Colon (tissue), 2 donors: ENCODE results near the gene RFTN1.

ENCODE experiments used
- FAIRE-seq: peaks from 2 replicates; lab custom pipeline; 2012; peaks lifted over from hg19 to GRCh38; lab: Jason Lieb, UNC
- donor health status: control.
- donor health status: control.

RFTN1 gene

GRCh38 chr3:16354291-16354690, 159.2 kb downstream of the RFTN1 start:
- no peak for FAIRE-seq

- no peak for FAIRE-seq
Observed at GRCh38 chr3:16352428-16352827, 161.1 kb downstream of the RFTN1 start.

GRCh38 chr3:16350597-16351318, 162.7 kb downstream of the RFTN1 start:
- FAIRE-seq = no peak

- FAIRE-seq = no peak
Observed at GRCh38 chr3:16349986-16350596, 163.4 kb downstream of the RFTN1 start.

- no peak for FAIRE-seq
Observed at GRCh38 chr3:16347548-16347947, 166.0 kb downstream of the RFTN1 start.

GRCh38 chr3:16346413-16347081, 167.0 kb downstream of the RFTN1 start:
- FAIRE-seq = no peak

- no peak for FAIRE-seq
Observed at GRCh38 chr3:16343101-16343500, 170.4 kb downstream of the RFTN1 start.

- FAIRE-seq = no peak
Observed at GRCh38 chr3:16338999-16339398, 174.5 kb downstream of the RFTN1 start.

- FAIRE-seq = no peak
Observed at GRCh38 chr3:16337856-16338540, 175.5 kb downstream of the RFTN1 start.

GRCh38 chr3:16336825-16337224, 176.7 kb downstream of the RFTN1 start:
- FAIRE-seq = no peak

GRCh38 chr3:16335772-16336645, 177.5 kb downstream of the RFTN1 start:
- no peak for FAIRE-seq

GRCh38 chr3:16335333-16335732, 178.2 kb downstream of the RFTN1 start:
- no peak for FAIRE-seq

- FAIRE-seq = no peak
Observed at GRCh38 chr3:16334909-16335308, 178.6 kb downstream of the RFTN1 start.

- FAIRE-seq = no peak
Observed at GRCh38 chr3:16332904-16333426, 180.5 kb downstream of the RFTN1 start.

GRCh38 chr3:16331319-16331883, 182.1 kb downstream of the RFTN1 start:
- FAIRE-seq = no peak

GRCh38 chr3:16330351-16330750, 183.1 kb downstream of the RFTN1 start:
- FAIRE-seq = no peak

- no peak for FAIRE-seq
Observed at GRCh38 chr3:16329826-16330129, 183.7 kb downstream of the RFTN1 start.

- FAIRE-seq = no peak
Observed at GRCh38 chr3:16329036-16329825, 184.3 kb downstream of the RFTN1 start.

- no peak for FAIRE-seq
Observed at GRCh38 chr3:16328124-16328523, 185.4 kb downstream of the RFTN1 start.

- FAIRE-seq = no peak
Observed at GRCh38 chr3:16326724-16327349, 186.7 kb downstream of the RFTN1 start.
